Thoracic aorta (tissue), 2 donors: ENCODE measurements around the gene PRKX. TPM values are rescaled to one million over a fixed set of nuclear protein-coding genes. Genes with fewer than 3 reads are reported as not detected.
A peak's percentile ranks its signal among the peaks of the same experiment; 100 is the strongest.
"Not testable (repeated sequence)": the region's sequence is repeated elsewhere in the genome, so short reads cannot be mapped to it uniquely, and the experiment has no call there.

ENCODE experiments used
- ATAC-seq: fragments of 150-250 bp; one replicate; pipeline ENCODE4 v1.8.0; 2017; ENCODE audit warnings: low read depth; ENCODE audit not compliant: insufficient number of reproducible peaks, low FRiP score
- DNase-seq: peaks from one replicate; pipeline ENCODE4 v3.0.0-alpha.2; 2020; ENCODE audit warnings: low spot score
- H3K27ac ChIP-seq, 2 donors: fragments of 200-600 bp; sonication (generic); 1 replicate in 1 of 2; 2 replicates in 1 of 2; pipeline ENCODE4 v1.5.1; 2016; ENCODE audit warnings: mild to moderate bottlenecking in 2 of 2, moderate library complexity in 2 of 2
- H3K27me3 ChIP-seq: fragments of 200-600 bp; sonication (generic); replicated peaks from 2 replicates; pipeline ENCODE4 v1.6.0; 2016; ENCODE audit warnings: mild to moderate bottlenecking; ENCODE audit not compliant: insufficient read depth
- H3K36me3 ChIP-seq: fragments of 200-600 bp; sonication (generic); one replicate; pipeline ENCODE4 v1.5.1; 2016
- H3K4me1 ChIP-seq, 2 donors: fragments of 200-600 bp; sonication (generic); 1 replicate in 1 of 2; 2 replicates in 1 of 2; pipeline versions ENCODE4 v1.5.1 to v1.6.0; 2016; ENCODE audit warnings: low read depth in 2 of 2, mild to moderate bottlenecking in 1 of 2; ENCODE audit not compliant: control insufficient read depth in 1 of 2
- H3K4me3 ChIP-seq: fragments of 200-600 bp; sonication (generic); 2 replicates; pipeline ENCODE4 v1.5.1; 2016; ENCODE audit warnings: mild to moderate bottlenecking
- H3K9me3 ChIP-seq: fragments of 200-600 bp; sonication (generic); 2 replicates; pipeline ENCODE4 v1.5.1; 2016
- CTCF ChIP-seq: fragments of 200-600 bp; sonication (generic); IDR thresholded peaks from one replicate; pipeline ENCODE4 v1.5.1; 2019; ENCODE audit warnings: antibody characterized with exemption
- total RNA-seq, 2 donors: library from RNA; depleted of rRNA; stranded (reverse); fragments of >200 nt; gene quantifications; one replicate each; pipeline versions ENCODE4 v1.1.0 to v1.2.3, GENCODE V29; 2016

Gene PRKX
- total RNA-seq, 2 donors from 2014 or later: 8.1 to 54.3 TPM

GRCh38 chrX:3717742-3718420, 4.4 kb upstream of the PRKX start:
- no peak overlapping the region for H3K4me3 ChIP-seq

GRCh38 chrX:3715921-3716320, 2.5 kb upstream of the PRKX start:
- DNase-seq (no peak), ATAC-seq (no peak)
- H3K4me1 ChIP-seq: no peaks in the 10 kb centered on the region
- no peaks in the 10 kb centered on the region for H3K36me3 ChIP-seq
- no peaks in the 10 kb centered on the region for H3K9me3 ChIP-seq
- H3K27me3 ChIP-seq: no peaks in the 10 kb centered on the region
- TF ChIP-seq CTCF: no peak
- H3K27ac ChIP-seq: no peak overlapping the region
- no peak overlapping the region for H3K4me3 ChIP-seq

More at GRCh38 chrX:3717742-3718420, 4.4 kb upstream of the PRKX start:
- TF ChIP-seq CTCF: no peak
- H3K4me1 ChIP-seq: no peaks in the 10 kb centered on the region
- H3K27ac ChIP-seq: no peak overlapping the region
- DNase-seq (no peak), ATAC-seq (no peak)
- no peaks in the 10 kb centered on the region for H3K27me3 ChIP-seq
- no peaks in the 10 kb centered on the region for H3K36me3 ChIP-seq
- H3K9me3 ChIP-seq: no peaks in the 10 kb centered on the region

- not testable (repeated sequence) for ATAC-seq, H3K4me3 ChIP-seq, H3K27me3 ChIP-seq, H3K4me1 ChIP-seq, H3K9me3 ChIP-seq, H3K36me3 ChIP-seq, DNase-seq, H3K27ac ChIP-seq
Measured at GRCh38 chrX:3714706-3715479, 1.4 kb upstream of the PRKX start.

GRCh38 chrX:3713937-3714434, 537 bp upstream of the PRKX start:
- H3K4me3 ChIP-seq: peak overlapping the region; percentile 82
- no peaks in the 10 kb centered on the region for H3K36me3 ChIP-seq
- DNase-seq: no peak
- no peaks in the 10 kb centered on the region for H3K9me3 ChIP-seq
- H3K4me1 ChIP-seq: no peaks in the 10 kb centered on the region
- no peak for ATAC-seq
- no peak for TF ChIP-seq CTCF
- peak overlapping the region in 1 of 2 donors; percentile 49 for H3K27ac ChIP-seq
- no peaks in the 10 kb centered on the region for H3K27me3 ChIP-seq

- Histone ChIP-seq H3K27me3 (no peaks in the 10 kb centered on the region), H3K27ac (peak overlapping the region in 1 of 2 donors; percentile 64), H3K9me3 (no peaks in the 10 kb centered on the region), H3K4me3 (peak overlapping the region; percentile 82), H3K4me1 (no peaks in the 10 kb centered on the region), H3K36me3 (no peaks in the 10 kb centered on the region)
- ATAC-seq (no peak), DNase-seq (no peak)
- no peak for TF ChIP-seq CTCF
Measured at GRCh38 chrX:3712870-3713224, 602 bp downstream of the PRKX start.
